ENCODE results near the gene CACNA1C. TPM values are rescaled to one million over a fixed set of nuclear protein-coding genes. Genes with fewer than 3 reads are reported as not detected.
A peak's percentile ranks its signal among the peaks of the same experiment; 100 is the strongest.

Gene CACNA1C
- total RNA-seq, 4 donors from 2014 or later = 9.7 to 42.1 (median 18.1) TPM

GRCh38 chr12:2687726-2688125 lies 634.9 kb downstream of the CACNA1C start:
- DNase-seq = no peak
- Histone ChIP-seq H3K4me1 (peaks cover 0 to 7% (median 0%) of the 10 kb centered on the region in 4 donors), H3K27ac (no peak overlapping the region), H3K4me3 (no peak overlapping the region), H3K27me3 (no peaks in the 10 kb centered on the region), H3K36me3 (no peaks in the 10 kb centered on the region), H3K9me3 (no peaks in the 10 kb centered on the region)
- TF ChIP-seq POLR2A (IDR thresholded peaks at IDR 0.05) (no peak), CTCF (IDR thresholded peaks at IDR 0.05) (no peak)

- no peaks in the 10 kb centered on the region for H3K9me3 ChIP-seq
- no peak overlapping the region for H3K4me3 ChIP-seq
- TF ChIP-seq CTCF (IDR thresholded peaks at IDR 0.05) (no peak), POLR2A (IDR thresholded peaks at IDR 0.05) (no peak)
- H3K27ac ChIP-seq = no peak overlapping the region
- H3K36me3 ChIP-seq = no peaks in the 10 kb centered on the region
- DNase-seq = peak in 1 of 3 donors; percentile 20
- no peaks in the 10 kb centered on the region for H3K27me3 ChIP-seq
- H3K4me1 ChIP-seq = peaks cover 0 to 7% (median 0%) of the 10 kb centered on the region in 4 donors
These were observed 635.7 kb downstream of the CACNA1C start for GRCh38 chr12:2688381-2688931.

GRCh38 chr12:2689393-2689792 lies 636.6 kb downstream of the CACNA1C start:
- Histone ChIP-seq H3K27ac (no peak overlapping the region), H3K36me3 (no peaks in the 10 kb centered on the region), H3K4me3 (no peak overlapping the region), H3K9me3 (no peaks in the 10 kb centered on the region), H3K27me3 (no peaks in the 10 kb centered on the region), H3K4me1 (peaks cover 0 to 7% (median 0%) of the 10 kb centered on the region in 4 donors)
- TF ChIP-seq POLR2A (IDR thresholded peaks at IDR 0.05) (no peak), CTCF (IDR thresholded peaks at IDR 0.05) (no peak)
- DNase-seq = peak in 1 of 3 donors; percentile 8

GRCh38 chr12:2689879-2690278 lies 637.1 kb downstream of the CACNA1C start:
- H3K4me3 ChIP-seq = no peak overlapping the region
- H3K36me3 ChIP-seq = no peaks in the 10 kb centered on the region
- no peak overlapping the region for H3K27ac ChIP-seq
- peak in 1 of 3 donors; percentile 20 for DNase-seq
- H3K27me3 ChIP-seq = no peaks in the 10 kb centered on the region
- H3K4me1 ChIP-seq = peaks cover 0 to 7% (median 0%) of the 10 kb centered on the region in 4 donors
- TF ChIP-seq CTCF (IDR thresholded peaks at IDR 0.05) (no peak), POLR2A (IDR thresholded peaks at IDR 0.05) (no peak)
- H3K9me3 ChIP-seq = no peaks in the 10 kb centered on the region

GRCh38 chr12:2690348-2691005 lies 637.7 kb downstream of the CACNA1C start:
- H3K9me3 ChIP-seq = no peaks in the 10 kb centered on the region
- DNase-seq = peak in 1 of 3 donors; percentile 30
- no peaks in the 10 kb centered on the region for H3K27me3 ChIP-seq
- no peaks in the 10 kb centered on the region for H3K36me3 ChIP-seq
- TF ChIP-seq CTCF (IDR thresholded peaks at IDR 0.05) (no peak), POLR2A (IDR thresholded peaks at IDR 0.05) (no peak)
- peak overlapping the region in 1 of 4 donors; percentile 79 for H3K27ac ChIP-seq
- H3K4me1 ChIP-seq = peaks cover 0 to 7% (median 0%) of the 10 kb centered on the region in 4 donors
- peak overlapping the region; percentile 45 to 63 (median 54) for H3K4me3 ChIP-seq
